Middle frontal gyrus (tissue), 1 donor: Measurements from ENCODE around the gene ZNF174.

Experiments
- DNase-seq: peaks from one replicate; pipeline ENCODE4 v3.0.0-alpha.2; 2015; ENCODE audit warnings: low spot score; ENCODE audit errors: extremely low spot score

ZNF174 gene

GRCh38 chr16:3400779-3401688 is at the start of gene ZNF174, which contains the start of gene ZSCAN32:
TSS of gene ZNF174 (plus strand) at chr16:3401215. CDS start at chr16:3402005, 790 bp downstream.
TSS of gene ZSCAN32 (minus strand) at chr16:3401004. CDS start at chr16:3397557, 3,447 bp downstream.
- DNase-seq: peak; percentile 99

- DNase-seq: no peak
Observed at GRCh38 chr16:3355589-3355988, 45.4 kb upstream of the ZNF174 start, which contains the start of gene OR2C1. TSS of gene OR2C1 (plus strand) at chr16:3355889. CDS start at chr16:3355941, 52 bp downstream.

- DNase-seq: no peak
Observed at GRCh38 chr16:3356118-3356517, 44.9 kb upstream of the ZNF174 start.

DNA sequence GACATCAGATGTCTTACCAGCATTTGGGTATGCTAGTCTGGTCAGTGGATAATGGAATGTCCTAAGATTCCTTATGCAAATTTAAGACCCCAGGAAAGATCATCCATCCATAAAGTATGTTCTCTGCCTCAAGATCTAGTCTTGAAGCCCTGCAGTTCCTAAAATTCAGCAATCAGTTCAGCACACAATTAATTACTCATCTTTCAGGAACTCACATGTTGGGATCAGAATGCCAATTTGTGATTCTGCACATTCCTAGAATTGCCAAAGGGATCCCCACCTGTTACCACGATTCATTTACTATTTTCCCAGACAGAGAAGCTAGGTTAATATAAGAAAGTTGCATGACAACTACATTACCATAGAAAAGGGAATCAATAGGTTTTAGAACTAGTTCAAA is 42.1 kb upstream of the ZNF174 start:
- DNase-seq: no peak

- DNase-seq: no peak
Observed at GRCh38 chr16:3362931-3363330, 38.1 kb upstream of the ZNF174 start.

GRCh38 chr16:3363793-3364192 is 37.2 kb upstream of the ZNF174 start:
- no peak for DNase-seq

DNA sequence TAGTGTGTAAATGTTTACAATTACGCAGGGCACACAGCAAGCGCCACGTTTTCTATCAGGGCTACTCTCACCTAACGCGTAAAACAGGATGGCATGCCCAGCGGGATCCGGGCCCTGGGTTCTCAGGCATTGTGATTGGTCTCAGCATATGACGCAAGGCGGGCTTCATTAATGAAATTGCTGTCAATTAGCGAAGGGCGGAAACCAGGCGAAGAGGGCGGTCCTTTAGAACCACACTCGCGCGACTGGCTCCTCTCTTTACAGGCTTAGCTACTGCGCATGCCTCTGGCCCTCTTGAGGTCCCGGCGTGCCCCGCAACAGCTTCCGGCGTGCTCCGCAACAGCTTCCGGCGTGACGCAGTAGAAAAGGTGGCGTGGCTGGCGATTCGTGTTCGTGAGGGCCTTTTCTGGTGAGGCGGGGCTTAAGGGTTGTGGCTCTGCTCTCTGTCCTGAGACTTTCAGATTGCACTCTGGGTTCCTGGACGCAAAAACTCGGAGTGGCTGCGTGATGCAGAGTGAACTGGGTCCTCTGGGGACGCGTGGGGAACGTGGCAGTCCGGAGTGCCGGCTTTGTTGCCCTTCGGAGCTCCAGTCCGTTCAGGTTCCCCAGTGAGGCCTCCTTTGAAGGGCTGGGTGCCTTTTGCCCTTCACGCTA is 36.1 kb upstream of the ZNF174 start:
- DNase-seq: peak; percentile 89

GRCh38 chr16:3369073-3369472 is 31.9 kb upstream of the ZNF174 start:
- DNase-seq: no peak

DNA sequence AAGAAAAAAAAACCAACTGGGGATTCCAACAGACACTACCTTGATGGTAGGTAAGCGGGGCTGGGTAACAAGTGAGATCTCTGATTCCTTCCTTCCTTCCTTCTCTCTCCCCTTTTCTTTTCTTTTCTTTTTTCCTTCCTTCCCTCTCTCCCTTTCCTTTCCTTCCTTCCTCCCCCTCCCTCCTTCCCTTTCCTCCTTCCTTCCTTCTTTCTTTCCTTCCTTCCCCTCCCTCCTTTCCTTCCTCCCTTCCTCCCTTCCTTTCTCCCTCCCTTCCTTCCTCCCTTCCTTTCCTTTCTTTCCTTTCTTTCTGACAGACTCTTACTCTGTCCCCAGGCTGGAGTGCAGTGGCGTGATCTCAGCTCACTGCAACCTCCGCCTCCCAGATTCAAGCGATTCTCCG is 25.3 kb upstream of the ZNF174 start:
- DNase-seq: no peak

GRCh38 chr16:3377917-3378316 is 23.1 kb upstream of the ZNF174 start:
- no peak for DNase-seq

DNA sequence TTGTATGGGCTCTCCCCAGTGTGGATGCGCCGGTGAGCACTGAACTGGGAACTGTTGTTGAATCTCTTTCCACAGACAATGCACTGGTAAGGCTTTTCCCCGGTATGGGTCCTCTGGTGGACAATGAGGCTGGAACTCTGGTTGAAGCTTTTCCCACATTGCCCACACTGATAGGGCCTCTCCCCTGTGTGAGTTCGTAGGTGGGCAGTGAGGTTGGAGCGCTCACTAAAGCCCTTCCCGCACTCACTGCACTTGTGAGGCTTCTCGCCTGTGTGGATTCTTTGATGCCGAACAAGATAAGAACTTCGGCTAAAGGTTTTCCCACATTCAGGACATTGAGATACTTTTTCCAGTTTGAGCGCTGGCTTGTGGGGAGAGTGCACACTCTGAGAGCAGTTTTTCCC is 18.0 kb upstream of the ZNF174 start:
- DNase-seq: no peak

- DNase-seq: no peak
Observed at GRCh38 chr16:3388325-3388724, 12.7 kb upstream of the ZNF174 start.

GRCh38 chr16:3389663-3390338 is 11.2 kb upstream of the ZNF174 start:
- no peak for DNase-seq

GRCh38 chr16:3400446-3400778 is 603 bp upstream of the ZNF174 start:
- DNase-seq: no peak

- no peak for DNase-seq
Observed at GRCh38 chr16:3401719-3402397, 843 bp downstream of the ZNF174 start.

DNA sequence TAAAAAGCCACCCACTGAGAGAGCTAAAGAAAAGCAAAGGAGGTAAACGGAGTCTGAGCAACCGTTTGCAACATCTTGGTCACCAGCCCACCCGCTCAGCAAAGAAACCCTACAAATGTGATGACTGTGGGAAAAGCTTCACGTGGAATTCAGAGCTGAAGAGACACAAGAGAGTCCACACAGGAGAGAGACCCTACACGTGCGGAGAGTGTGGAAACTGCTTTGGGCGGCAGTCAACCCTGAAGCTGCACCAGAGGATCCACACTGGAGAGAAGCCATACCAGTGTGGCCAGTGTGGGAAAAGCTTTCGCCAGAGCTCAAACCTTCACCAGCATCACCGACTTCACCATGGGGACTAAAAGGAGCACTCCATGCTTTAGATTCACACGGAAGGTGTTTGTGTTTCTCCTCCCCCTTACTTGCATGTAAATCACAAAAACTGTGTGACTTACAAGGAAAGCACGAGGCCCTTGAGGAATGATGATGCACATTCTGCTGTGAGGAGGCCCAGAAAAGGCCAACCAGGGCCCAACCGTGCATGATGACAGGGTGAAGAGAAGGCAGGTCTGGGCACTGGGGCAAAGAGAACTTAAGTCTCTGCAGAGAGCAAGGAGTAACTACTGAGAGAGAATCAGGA is 7.7 kb downstream of the ZNF174 start:
- no peak for DNase-seq

DNA sequence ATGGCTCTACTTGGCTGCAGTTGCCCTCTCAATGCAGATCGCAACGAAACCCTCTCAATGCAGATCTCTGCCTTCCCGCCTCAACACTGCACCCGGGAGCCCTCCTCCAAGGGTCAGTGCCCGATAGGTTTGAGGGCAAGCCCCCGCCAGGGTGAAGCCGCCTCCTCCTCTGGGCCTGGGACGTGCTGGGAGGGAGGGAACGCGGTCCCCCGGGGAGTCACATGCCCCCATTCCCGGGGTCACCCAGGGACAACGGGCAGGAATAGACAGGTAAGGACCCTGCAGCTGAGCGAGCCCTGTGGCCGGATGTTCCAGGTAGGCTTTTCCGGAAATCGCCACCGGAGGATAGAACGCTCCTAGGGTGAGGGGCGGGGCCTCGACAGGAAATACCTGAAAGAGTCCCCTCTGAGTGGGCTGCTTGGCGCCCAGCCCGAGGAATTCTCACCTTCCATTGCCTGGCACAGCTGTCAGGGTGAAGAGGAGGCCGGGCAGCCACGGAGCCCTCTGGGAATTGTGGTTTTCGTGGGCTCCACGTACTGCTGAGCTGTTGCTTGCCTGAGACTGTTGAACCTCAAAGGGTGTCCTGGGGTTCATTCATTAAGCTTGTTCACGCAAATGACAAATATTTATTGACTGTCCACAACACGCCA is 12.8 kb downstream of the ZNF174 start:
- DNase-seq: no peak

DNA sequence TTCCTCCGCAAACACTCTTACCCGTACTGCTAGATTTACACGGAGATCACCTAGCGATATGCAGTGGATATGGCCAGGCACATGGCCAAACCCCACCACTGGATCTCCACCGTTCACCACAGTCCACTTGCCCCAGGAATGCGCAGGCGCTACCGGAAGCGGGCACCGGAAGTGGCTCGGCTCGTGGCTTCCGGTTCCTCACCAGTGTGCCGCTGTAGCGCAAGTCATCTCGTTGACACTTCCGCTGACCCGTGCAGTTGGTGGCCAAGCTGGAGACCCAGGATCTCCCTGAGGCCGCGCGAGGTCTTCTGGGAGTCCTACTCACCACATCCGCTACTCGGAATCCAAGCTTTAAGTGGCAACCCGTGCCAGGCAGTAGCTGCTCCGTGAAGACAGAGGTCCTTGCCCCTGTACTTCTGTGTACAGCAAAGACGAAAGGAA is 30.8 kb downstream of the ZNF174 start:
- no peak for DNase-seq

DNA sequence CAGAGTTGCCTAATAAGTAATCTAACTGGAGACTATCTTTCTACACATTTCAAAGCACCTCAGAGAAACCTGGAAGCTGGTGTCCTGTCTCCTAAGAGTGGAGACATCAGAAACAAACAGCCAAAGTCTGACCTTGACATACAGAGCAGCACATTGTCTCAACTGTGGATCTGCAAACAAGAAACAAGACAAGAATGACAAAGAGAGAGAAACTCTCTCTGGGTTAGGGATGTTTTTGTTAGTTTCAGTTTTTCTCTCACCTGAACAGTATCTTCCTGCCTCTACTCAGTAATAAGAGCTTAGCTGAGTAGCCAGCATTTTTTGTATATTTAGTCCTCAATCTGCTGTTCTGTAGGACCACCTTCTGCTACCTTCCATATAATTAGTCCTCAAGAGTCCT is 33.4 kb downstream of the ZNF174 start:
- DNase-seq: no peak

DNA sequence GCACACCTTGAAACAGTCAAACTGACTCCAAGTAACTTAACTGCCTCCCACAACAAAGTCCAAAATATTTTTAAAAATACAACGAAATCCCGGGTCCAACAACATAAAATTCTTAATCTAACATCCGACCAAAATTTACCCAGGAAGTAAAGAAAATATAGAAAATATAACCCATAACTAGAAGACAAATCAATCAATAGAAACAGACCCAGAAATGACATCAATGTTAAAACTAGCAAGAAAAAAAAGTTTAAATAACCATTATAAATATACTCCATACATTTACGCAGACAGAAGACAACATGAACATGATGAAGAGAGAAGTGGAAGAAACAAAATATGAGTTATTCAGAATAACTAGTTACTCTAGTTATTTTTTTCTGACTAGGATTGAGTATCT is 38.6 kb downstream of the ZNF174 start:
- DNase-seq: no peak
